ENCODE data around the gene OAT.
"Not testable (repeated sequence)": the region's sequence is repeated elsewhere in the genome, so short reads cannot be mapped to it uniquely, and the experiment has no call there.

Gene OAT

DNA sequence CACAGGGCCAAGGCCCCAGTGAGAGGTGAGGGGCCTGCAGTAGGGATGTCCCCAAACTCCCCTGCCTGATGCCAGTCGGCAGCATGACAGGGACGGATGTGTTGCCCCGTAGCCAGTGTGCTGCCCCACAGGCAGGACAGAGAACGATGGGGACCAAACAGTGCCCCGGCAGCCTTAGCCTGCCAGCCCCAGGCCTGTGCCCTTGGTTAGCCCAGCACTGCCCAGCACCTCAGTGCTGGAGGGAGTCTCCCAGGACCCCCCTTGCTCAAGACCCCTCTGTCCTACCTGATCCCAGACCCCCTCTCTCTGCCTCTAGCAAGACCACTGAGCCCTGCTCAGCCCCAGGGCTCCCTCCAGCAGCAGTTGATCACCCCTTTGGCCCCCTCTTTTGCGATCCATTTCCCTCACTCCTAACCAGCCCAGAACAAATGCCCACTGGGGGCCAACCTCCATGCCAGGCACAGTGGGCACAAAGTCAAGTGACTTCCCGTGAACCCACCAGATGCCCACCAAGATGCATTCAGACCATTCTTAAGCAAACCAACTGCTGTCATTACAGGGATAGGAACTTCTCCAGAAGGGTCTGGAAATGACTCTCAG is 34.0 kb downstream of the OAT start:
- in situ Hi-C loops (cut with MboI; ENCODE audit: low pct_unique_long_range_greater_than_20kb, low sequenced_read_pairs) = loop anchor here (10.0 to 25.0 kb wide), 2 partner anchors 380 to 797 kb away; no protein-coding TSS in a partner anchor
- DNase-seq = no peak

GRCh38 chr10:124384172-124384571 is 34.6 kb downstream of the OAT start:
- no peak for DNase-seq
- in situ Hi-C loops (cut with MboI; ENCODE audit: low pct_unique_long_range_greater_than_20kb, low sequenced_read_pairs) = loop anchor here (10.0 to 25.0 kb wide), 2 partner anchors 379 to 797 kb away; no protein-coding TSS in a partner anchor

DNA sequence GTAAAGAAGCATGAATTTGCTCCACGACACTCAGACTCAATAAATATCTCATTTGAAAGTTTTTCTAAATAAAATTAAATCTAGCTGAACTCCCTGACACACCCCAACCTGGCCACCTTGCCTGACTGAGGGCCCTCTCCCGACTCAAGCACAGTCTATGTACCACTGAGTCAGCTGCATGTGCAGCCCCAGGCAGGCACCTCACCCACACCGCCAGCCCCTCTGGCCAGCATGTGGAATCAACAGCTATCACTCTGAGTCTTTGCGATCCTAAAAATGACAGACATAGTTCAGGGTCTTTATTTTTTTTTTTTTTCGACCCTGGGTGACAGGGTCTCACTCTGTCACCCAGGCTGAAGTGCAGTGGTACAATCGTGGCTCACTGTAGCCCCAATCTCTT is 35.2 kb downstream of the OAT start:
- in situ Hi-C loops (cut with MboI; ENCODE audit: low pct_unique_long_range_greater_than_20kb, low sequenced_read_pairs) = loop anchor here (10.0 to 25.0 kb wide), 2 partner anchors 379 to 796 kb away; no protein-coding TSS in a partner anchor

DNA sequence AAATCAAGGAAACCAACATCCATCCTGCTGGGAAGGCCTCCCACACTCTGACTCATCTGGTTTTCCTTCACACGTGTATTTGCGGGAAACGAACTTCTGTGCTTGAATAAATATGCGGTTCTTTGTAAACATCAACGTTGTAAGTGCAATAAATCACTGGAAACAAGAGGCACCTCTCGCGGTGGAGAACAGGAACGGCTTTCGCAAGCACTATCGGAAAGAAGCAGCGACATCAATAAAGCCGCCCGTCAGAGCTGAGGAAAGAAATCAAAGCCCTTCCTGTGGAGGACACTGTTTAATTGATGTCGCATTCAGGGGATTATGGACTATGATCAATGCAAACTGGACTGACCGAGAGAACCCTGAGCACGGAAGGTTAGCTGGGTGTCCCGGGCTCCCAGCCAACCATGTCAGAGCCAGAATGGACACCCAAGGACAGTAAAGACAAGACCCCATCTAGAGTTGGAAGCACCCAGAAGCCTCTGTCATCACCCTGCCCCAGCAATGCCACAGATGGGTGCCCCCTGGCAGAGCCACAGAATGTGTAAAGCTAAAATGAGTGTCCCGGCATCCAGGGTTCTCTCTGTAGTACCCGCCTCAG is 37.6 kb downstream of the OAT start:
- in situ Hi-C loops (cut with MboI; ENCODE audit: low pct_unique_long_range_greater_than_20kb, low sequenced_read_pairs) = loop anchor here (10.0 to 25.0 kb wide), 2 partner anchors 376 to 794 kb away; no protein-coding TSS in a partner anchor
- DNase-seq = no peak

More for the DNA sequence above, 35.2 kb downstream of the OAT start:
- no peak for DNase-seq

DNA sequence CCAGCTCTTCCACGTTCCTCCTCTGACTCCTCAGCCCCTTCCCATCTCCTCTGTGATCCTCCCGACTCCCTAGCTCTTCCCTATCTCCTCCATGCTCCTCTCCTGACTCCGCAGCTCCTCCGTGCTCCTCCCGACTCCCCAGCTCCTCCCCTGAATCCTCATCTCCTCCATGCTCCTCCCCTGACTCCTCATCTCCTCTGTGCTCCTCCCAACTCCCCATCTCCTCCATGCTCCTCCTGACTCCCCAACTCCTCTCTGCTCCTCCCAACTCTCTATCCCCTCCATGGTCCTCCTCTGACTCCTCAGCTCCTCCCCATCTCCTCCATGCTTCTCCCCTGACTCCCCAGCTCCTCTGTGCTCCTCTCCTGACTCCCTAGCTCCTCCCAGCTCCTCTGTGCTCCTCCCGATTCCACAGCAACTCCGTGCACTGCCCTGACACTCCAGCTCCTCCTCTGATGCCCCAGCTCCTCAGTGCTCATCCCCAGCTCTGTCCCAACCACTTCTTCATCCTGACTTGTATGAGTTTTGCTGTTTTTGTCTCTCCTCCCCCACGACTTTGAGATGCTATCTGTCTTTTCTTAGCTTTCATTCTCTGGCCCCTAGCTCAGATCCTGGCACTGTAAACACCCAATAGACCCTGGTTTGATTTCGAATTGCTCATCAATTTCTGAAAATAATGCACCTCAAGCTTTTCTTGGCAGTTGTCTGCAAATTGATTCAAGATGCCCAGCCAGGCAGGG is 38.3 kb downstream of the OAT start:
- in situ Hi-C loops (cut with MboI; ENCODE audit: low pct_unique_long_range_greater_than_20kb, low sequenced_read_pairs) = loop anchor here (10.0 to 25.0 kb wide), 2 partner anchors 376 to 793 kb away; no protein-coding TSS in a partner anchor
- DNase-seq = no peak

DNA sequence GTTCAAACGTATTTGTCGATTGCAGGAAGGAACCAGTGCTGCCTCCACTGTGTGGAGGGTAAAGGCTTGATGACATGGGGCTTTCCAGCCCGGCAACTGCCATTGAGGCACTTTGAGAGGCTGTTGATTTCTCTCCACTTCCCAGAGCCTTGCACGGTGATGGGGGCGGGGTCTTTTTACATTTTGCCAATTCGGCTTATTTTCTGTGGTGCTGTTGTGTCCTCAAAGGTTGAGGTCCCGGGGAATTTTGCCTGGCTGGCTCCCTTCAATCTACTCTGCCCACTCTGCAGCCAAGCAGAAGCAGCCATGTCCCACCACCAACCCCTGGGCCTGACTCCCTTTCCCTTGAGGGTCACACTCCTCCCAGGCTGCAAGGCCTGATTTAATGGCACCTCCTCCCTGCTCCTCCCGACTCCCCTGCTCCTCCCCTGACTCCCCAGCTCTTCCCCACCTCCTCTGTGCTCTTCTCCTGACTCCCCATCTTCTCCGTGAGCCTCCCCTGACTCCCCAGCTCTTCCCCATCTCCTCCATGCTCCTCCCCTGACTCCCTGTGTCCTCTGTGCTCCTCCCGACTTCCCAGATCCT is 39.0 kb downstream of the OAT start:
- in situ Hi-C loops (cut with MboI; ENCODE audit: low pct_unique_long_range_greater_than_20kb, low sequenced_read_pairs) = loop anchor here (10.0 to 25.0 kb wide), 2 partner anchors 375 to 792 kb away; no protein-coding TSS in a partner anchor
- no peak for DNase-seq

DNA sequence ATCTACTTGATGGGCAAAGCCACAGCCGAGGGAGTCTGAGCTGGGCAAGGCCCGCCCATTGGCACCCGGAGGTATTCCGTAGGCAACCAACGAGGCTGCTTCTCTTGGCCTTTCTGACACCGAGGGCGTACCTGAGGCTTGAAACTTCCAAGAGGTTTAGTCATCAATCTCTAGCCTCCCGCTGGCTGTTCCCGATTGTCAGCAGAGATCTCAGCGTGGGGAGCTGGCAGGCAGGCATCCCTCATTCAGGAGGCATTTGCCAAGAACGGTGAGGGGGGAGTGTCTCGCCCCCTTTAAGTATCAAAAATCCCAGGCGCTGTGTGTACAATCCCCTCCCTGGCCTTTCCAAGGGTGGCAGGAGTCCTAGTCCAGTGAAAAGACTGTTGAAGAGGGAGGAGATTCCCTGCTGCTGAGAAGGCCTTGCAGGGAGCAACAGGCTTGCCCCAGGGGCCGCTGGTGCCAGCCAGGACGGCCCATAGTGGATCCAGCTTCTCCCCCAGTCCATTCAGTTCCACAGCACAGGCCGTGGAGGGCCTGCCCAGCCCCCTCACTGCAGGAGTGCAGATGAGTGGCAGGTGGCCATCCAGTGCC is 39.7 kb downstream of the OAT start:
- DNase-seq = no peak
- in situ Hi-C loops (cut with MboI; ENCODE audit: low pct_unique_long_range_greater_than_20kb, low sequenced_read_pairs) = loop anchor here (25.0 kb wide), 1 partner anchor 792 kb away; no protein-coding TSS in a partner anchor

- in situ Hi-C loops (cut with MboI; ENCODE audit: low pct_unique_long_range_greater_than_20kb, low sequenced_read_pairs) = loop anchor here (25.0 kb wide), 1 partner anchor 791 kb away; no protein-coding TSS in a partner anchor
- no peak for DNase-seq
These were observed 40.5 kb downstream of the OAT start for GRCh38 chr10:124378271-124378670.

DNA sequence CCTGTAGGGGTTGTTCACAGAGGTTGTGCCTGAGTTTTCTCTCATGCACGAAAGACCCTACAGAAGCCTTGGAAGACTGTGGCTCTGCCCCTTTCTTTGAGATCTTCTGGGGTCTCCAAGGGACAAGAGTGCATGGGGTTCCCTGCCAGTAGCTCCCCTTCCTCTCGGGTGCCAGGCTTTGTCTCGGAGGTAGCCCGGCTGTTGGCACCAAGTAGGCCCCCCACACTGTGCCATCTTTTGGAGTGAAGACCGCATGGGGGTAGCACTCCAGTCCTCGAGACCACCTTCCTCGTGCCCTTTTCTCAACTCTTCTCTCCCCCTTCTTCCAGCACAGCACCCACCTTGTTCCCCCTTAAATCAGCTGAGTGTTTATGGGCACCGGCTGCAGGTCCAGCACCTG is 41.6 kb downstream of the OAT start:
- in situ Hi-C loops (cut with MboI; ENCODE audit: low pct_unique_long_range_greater_than_20kb, low sequenced_read_pairs) = loop anchor here (25.0 kb wide), 1 partner anchor 790 kb away; no protein-coding TSS in a partner anchor
- DNase-seq = no peak

GRCh38 chr10:124376411-124376810 is 42.3 kb downstream of the OAT start:
- in situ Hi-C loops (cut with MboI; ENCODE audit: low pct_unique_long_range_greater_than_20kb, low sequenced_read_pairs) = loop anchor here (25.0 kb wide), 1 partner anchor 789 kb away; no protein-coding TSS in a partner anchor
- DNase-seq = no peak

- no peak for DNase-seq
- in situ Hi-C loops (cut with MboI; ENCODE audit: low pct_unique_long_range_greater_than_20kb, low sequenced_read_pairs) = loop anchor here (25.0 kb wide), 1 partner anchor 788 kb away; no protein-coding TSS in a partner anchor
These were observed 43.0 kb downstream of the OAT start for GRCh38 chr10:124375691-124376090.

DNA sequence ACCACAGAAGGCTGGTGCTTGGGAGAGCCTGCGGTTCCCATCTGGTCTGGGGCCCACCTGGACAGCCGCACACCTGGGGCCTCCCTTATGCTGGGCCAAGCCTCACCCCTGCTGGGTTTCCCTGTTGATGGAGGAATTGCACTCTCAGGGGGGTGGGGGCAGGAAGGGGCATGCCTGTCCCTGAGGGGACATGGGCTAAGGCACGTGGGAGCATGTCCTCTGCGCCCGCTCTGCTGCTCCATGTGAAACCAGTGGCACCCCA is 43.4 kb downstream of the OAT start:
- in situ Hi-C loops (cut with MboI; ENCODE audit: low pct_unique_long_range_greater_than_20kb, low sequenced_read_pairs) = loop anchor here (25.0 kb wide), 1 partner anchor 788 kb away; no protein-coding TSS in a partner anchor
- no peak for DNase-seq

GRCh38 chr10:124374535-124375352 is 44.0 kb downstream of the OAT start:
- in situ Hi-C loops (cut with MboI; ENCODE audit: low pct_unique_long_range_greater_than_20kb, low sequenced_read_pairs) = loop anchor here (25.0 kb wide), 1 partner anchor 787 kb away; no protein-coding TSS in a partner anchor
- DNase-seq = no peak

GRCh38 chr10:124372899-124373298 is 45.8 kb downstream of the OAT start:
- in situ Hi-C loops (cut with MboI; ENCODE audit: low pct_unique_long_range_greater_than_20kb, low sequenced_read_pairs) = no loop called here
- no peak for DNase-seq

DNA sequence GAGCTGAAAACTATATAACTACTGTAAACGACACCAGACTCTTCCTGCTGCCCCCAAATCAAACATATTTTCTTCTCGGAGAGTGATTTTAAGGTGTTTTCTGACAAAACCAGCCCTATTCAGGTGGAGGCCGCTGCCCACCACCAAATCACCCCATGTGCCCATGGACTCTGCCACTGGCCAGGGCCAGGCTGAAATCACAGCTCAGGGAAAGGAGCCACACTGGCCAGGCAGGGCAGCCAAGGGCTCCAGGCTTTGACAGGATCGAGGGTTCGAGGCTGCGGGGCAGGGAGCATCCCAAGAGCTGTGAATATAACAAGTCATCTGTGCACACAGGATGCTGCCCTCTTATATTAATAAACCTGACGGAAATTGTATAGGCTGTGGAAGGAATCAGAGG is 48.3 kb downstream of the OAT start:
- DNase-seq = no peak
- in situ Hi-C loops (cut with MboI; ENCODE audit: low pct_unique_long_range_greater_than_20kb, low sequenced_read_pairs) = no loop called here

GRCh38 chr10:124369986-124370385 is 48.7 kb downstream of the OAT start:
- DNase-seq = no peak
- in situ Hi-C loops (cut with MboI; ENCODE audit: low pct_unique_long_range_greater_than_20kb, low sequenced_read_pairs) = no loop called here

- in situ Hi-C loops (cut with MboI; ENCODE audit: low pct_unique_long_range_greater_than_20kb, low sequenced_read_pairs); DNase-seq: not testable (repeated sequence)
These were observed 49.2 kb downstream of the OAT start for GRCh38 chr10:124369533-124369932.

- DNase-seq = no peak
- in situ Hi-C loops (cut with MboI; ENCODE audit: low pct_unique_long_range_greater_than_20kb, low sequenced_read_pairs) = no loop called here
These were observed 49.7 kb downstream of the OAT start for GRCh38 chr10:124369066-124369465.

All from KBM-7 (cell line).